ENCODE data around the gene SNED1.

DNA sequence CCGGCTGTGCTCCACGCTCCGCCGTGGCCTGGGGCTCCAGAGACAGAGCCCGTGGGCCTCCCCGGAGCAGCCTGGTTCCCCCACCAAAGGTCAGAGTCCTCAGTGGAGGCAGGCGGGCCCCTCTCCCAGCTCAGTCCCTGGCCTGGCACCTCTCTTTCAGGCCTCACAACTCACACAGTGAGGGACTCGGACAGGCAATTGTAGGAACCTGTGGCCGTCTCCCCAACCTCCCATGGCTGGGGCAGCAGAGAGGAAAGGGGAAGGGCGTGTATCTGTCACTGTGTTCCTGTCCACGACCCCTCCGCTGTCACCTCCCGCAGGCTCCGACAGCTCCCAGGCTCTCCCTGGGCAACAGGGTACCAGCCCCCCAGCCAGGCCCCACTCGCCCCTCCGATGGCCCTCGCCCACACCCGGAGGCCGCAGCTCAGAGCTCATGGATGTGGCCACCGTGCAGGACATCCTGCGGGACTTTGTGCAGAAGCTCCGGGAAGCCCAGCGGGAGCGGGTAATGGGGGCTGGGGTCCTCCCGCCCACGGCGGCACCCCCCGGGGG is 32.4 kb upstream of the SNED1 start:
- TF ChIP-seq POLR2A (IDR thresholded peaks at IDR 0.05): no peak
- no peak for TF ChIP-seq POLR2AphosphoS5 (IDR thresholded peaks at IDR 0.05)
